Panc1 (cell line): Measurements from ENCODE around the gene TMEM267. TPM values are rescaled to one million over a fixed set of nuclear protein-coding genes. Genes with fewer than 3 reads are reported as not detected.

ENCODE experiments used
- ATAC-seq: fragments of 200-7000 bp; cut with Tn5 transposase; 2 replicates; pipeline ENCODE4 v1.9.1; 2020; ENCODE audit warnings: mild to moderate bottlenecking, moderate library complexity
- BruUV-seq: library from RNA; stranded (reverse); fragments of 400-500 nt; replicated peaks from 2 replicates; lab custom pipeline; 2021; lab: Mats Ljungman, UMichigan
- CTCF ChIA-PET: fragments of 300-600 bp; sonication (Branson Sonifier 250); formaldehyde crosslinking; loops from one replicate; lab custom pipeline; 2022; ENCODE audit warnings: antibody characterized with exemption; lab: Charles Lee
- POLR2A ChIA-PET: fragments of 300-600 bp; sonication (Branson Sonifier 250); formaldehyde crosslinking; loops from one replicate; lab custom pipeline; 2022; ENCODE audit warnings: antibody characterized with exemption; lab: Charles Lee
- DNase-seq: peaks from one replicate; pipeline ENCODE4 v3.0.0-alpha.2; 2010; ENCODE audit warnings: low read depth, low spot score
- H3K27ac ChIP-seq: 2 replicates; pipeline ENCODE4 v1.5.1; 2011; ENCODE audit warnings: mild to moderate bottlenecking, low read length, inconsistent platforms
- H3K27me3 ChIP-seq: fragments of 200-500 bp; sonication (Bioruptor generic); 2 replicates; pipeline ENCODE4 v1.6.0; 2014; ENCODE audit warnings: low read length, inconsistent platforms; ENCODE audit not compliant: control insufficient read depth, insufficient read depth
- H3K36me3 ChIP-seq: fragments of 200-500 bp; sonication (Bioruptor generic); 2 replicates; pipeline ENCODE4 v1.5.1; 2014; ENCODE audit warnings: inconsistent platforms, mild to moderate bottlenecking, low read length, moderate library complexity; ENCODE audit not compliant: control insufficient read depth, insufficient read depth
- H3K4me1 ChIP-seq: 2 replicates; pipeline ENCODE4 v1.5.1; 2011; ENCODE audit warnings: inconsistent platforms, mild to moderate bottlenecking, low read length, moderate library complexity; ENCODE audit not compliant: control insufficient read depth, insufficient read depth
- H3K4me3 ChIP-seq, 2 experiments: 2 replicates each; pipeline ENCODE4 v1.5.1; 2011 to 2012; ENCODE audit warnings: low read depth in 2 of 2, low read length in 2 of 2, mild to moderate bottlenecking in 2 of 2, inconsistent platforms in 1 of 2, moderate library complexity in 1 of 2
- H3K9me3 ChIP-seq: fragments of 200-500 bp; sonication (Bioruptor generic); 2 replicates; pipeline ENCODE4 v1.5.1; 2014; ENCODE audit warnings: low read depth, mild to moderate bottlenecking, inconsistent platforms, low read length, moderate library complexity; ENCODE audit not compliant: control insufficient read depth, insufficient read depth
- CTCF ChIP-seq: fragments of 450-650 bp; IDR thresholded peaks from 2 replicates; pipeline ENCODE4 v1.5.1; 2017; ENCODE audit warnings: mild to moderate bottlenecking
- POLR2AphosphoS5 ChIP-seq: IDR thresholded peaks from 2 replicates; pipeline ENCODE4 v1.6.1; 2012; ENCODE audit warnings: mild to moderate bottlenecking, low read depth, low read length, moderate library complexity
- REST ChIP-seq, 2 experiments: IDR thresholded peaks; 2 replicates each; pipeline ENCODE4 v1.6.1; 2011 to 2012; ENCODE audit warnings: low read depth in 2 of 2, control low read depth in 1 of 2, low read length in 1 of 2, mild to moderate bottlenecking in 1 of 2, moderate library complexity in 1 of 2; ENCODE audit not compliant: insufficient read depth in 1 of 2
- SIN3A ChIP-seq: IDR thresholded peaks from 2 replicates; pipeline ENCODE4 v1.6.1; 2012; ENCODE audit warnings: low read depth, mild to moderate bottlenecking, low read length, moderate library complexity, borderline replicate concordance; ENCODE audit not compliant: insufficient read depth
- TCF7L2 ChIP-seq: IDR thresholded peaks from 2 replicates; pipeline ENCODE4 v1.6.1; 2011; ENCODE audit warnings: mild to moderate bottlenecking, low read depth, low read length, inconsistent platforms
- in situ Hi-C: cut with HindIII; loops from 2 replicates; pipeline ENCODE4 v1.10.0; 2016; ENCODE audit warnings: low sequenced_read_pairs, low pct_unique_long_range_greater_than_20kb
- intact Hi-C: fragments of 100-400 bp; cut with micrococcal nuclease; formaldehyde crosslinking; loops from one replicate; pipeline ENCODE4 v1.10.0; 2022; ENCODE audit not compliant: unreplicated experiment
- total RNA-seq: library from RNA; stranded (reverse); gene quantifications from one replicate; pipeline ENCODE4 v1.2.1, GENCODE V29; 2021; ENCODE audit not compliant: unreplicated experiment

TMEM267 gene
- total RNA-seq, 1 experiment from 2014 or later: 22.0 TPM

- no peak for TF ChIP-seq POLR2AphosphoS5
- no peak for TF ChIP-seq CTCF
- no peak for TF ChIP-seq SIN3A
- TF ChIP-seq TCF7L2: no peak
- no peak for TF ChIP-seq REST (IDR thresholded peaks at IDR 0.05; ENCODE audit: insufficient read depth in 1 of 2, low read depth in 2 of 2, low read length in 1 of 2)
- intact Hi-C loops (no loop called here), in situ Hi-C loops (no loop called here)
- no peaks in the 10 kb centered on the region for H3K27me3 ChIP-seq
- DNase-seq (no peak), ATAC-seq (no peak)
- peaks cover 10% of the 10 kb centered on the region for H3K36me3 ChIP-seq
- peak overlapping the region; percentile 52; the same call in 1 of the 2 replicates for H3K27ac ChIP-seq
- no peak overlapping the region for H3K4me3 ChIP-seq
- BruUV-seq: no TSS peak
- no peaks in the 10 kb centered on the region for H3K9me3 ChIP-seq
- H3K4me1 ChIP-seq: peaks cover 9% of the 10 kb centered on the region
- CTCF ChIA-PET: interaction anchor here (0.6 to 0.7 kb wide), 2 partner anchors 260 to 566 kb away, joined by 5 to 6 read pairs; no protein-coding TSS in a partner anchor
- POLR2A ChIA-PET: no interaction called here
These were observed 1.7 kb upstream of the TMEM267 start for GRCh38 chr5:43485406-43485805.

- Histone ChIP-seq H3K36me3 (peaks cover 10% of the 10 kb centered on the region), H3K27ac (peak overlapping the region; percentile 96), H3K27me3 (no peaks in the 10 kb centered on the region), H3K4me1 (peaks cover 9% of the 10 kb centered on the region), H3K4me3 (peak overlapping the region; percentile 94 to 95), H3K9me3 (no peaks in the 10 kb centered on the region)
- in situ Hi-C loops: no loop called here
- intact Hi-C loops: loop anchor here (5.0 kb wide), 1 partner anchor 82 kb away; no protein-coding TSS in a partner anchor
- DNase-seq (peak; percentile 88), ATAC-seq (peak; percentile 88)
- POLR2A ChIA-PET: interaction anchor here (0.6 to 1.3 kb wide), 11 partner anchors 9 to 186 kb away, joined by 3 to 19 read pairs (median 5); partner anchors contain the start of genes C5orf34 and NNT
- CTCF ChIA-PET: interaction anchor here (0.6 to 1.9 kb wide), 13 partner anchors 30 to 575 kb away, joined by 3 to 14 read pairs (median 5); partner anchors contain the start of gene C5orf34
- TF ChIP-seq REST (IDR thresholded peaks at IDR 0.05; ENCODE audit: insufficient read depth in 1 of 2, low read depth in 2 of 2, low read length in 1 of 2) (no peak), TCF7L2 (no peak), SIN3A (no peak), CTCF (peak; percentile 93), POLR2AphosphoS5 (no peak)
- TSS peak; percentile 96 for BruUV-seq
These were observed 613 bp upstream of the TMEM267 start for GRCh38 chr5:43484106-43484849.
